GM12878 (cell line): ENCODE results near the gene RASGRP2. TPM values are rescaled to one million over a fixed set of nuclear protein-coding genes. Genes with fewer than 3 reads are reported as not detected.

Source experiments
- ATAC-seq: fragments of 200-7000 bp; cut with Tn5 transposase; 3 replicates; pipeline ENCODE4 v1.9.1; 2020; ENCODE audit warnings: mild to moderate bottlenecking, moderate library complexity
- BruUV-seq: library from RNA; stranded (reverse); fragments of 400-500 nt; replicated peaks from 2 replicates; lab custom pipeline; 2021; lab: Mats Ljungman, UMichigan
- CTCF ChIA-PET: fragments of 300-600 bp; sonication (Branson Sonifier 250); formaldehyde crosslinking; extraction: SDS; loops from one replicate; lab custom pipeline; 2021; ENCODE audit warnings: inconsistent platforms; lab: Yijun Ruan, JAX
- POLR2A ChIA-PET: fragments of 350-600 bp; formaldehyde crosslinking; extraction: SDS; loops from one replicate; lab custom pipeline; 2021; ENCODE audit warnings: inconsistent platforms; lab: Charles Lee
- RAD21 ChIA-PET: fragments of 300-600 bp; sonication (Branson Sonifier 250); formaldehyde crosslinking; loops from one replicate; lab custom pipeline; 2023; ENCODE audit warnings: antibody characterized with exemption; ENCODE audit not compliant: unreplicated experiment; lab: Charles Lee
- SMC1A ChIA-PET: fragments of 300-600 bp; sonication (Branson Sonifier 250); formaldehyde crosslinking; loops from one replicate; lab custom pipeline; 2023; ENCODE audit not compliant: unreplicated experiment, uncharacterized antibody; lab: Charles Lee
- DNase-seq: peaks from one replicate; pipeline ENCODE4 v3.0.0-alpha.2; 2011; ENCODE audit warnings: low read depth, low spot score
- FAIRE-seq: peaks from 3 replicates; lab custom pipeline; 2011; peaks lifted over from hg19 to GRCh38; lab: Jason Lieb, UNC
- H2AFZ ChIP-seq: 2 replicates; pipeline ENCODE4 v1.6.0; 2011; ENCODE audit warnings: low read depth, low read length, control low read depth; ENCODE audit not compliant: control insufficient read depth
- H3K27ac ChIP-seq: 2 replicates; pipeline ENCODE4 v1.5.1; 2011; ENCODE audit warnings: control low read depth; ENCODE audit not compliant: control insufficient read depth, insufficient read depth
- H3K27me3 ChIP-seq, 2 experiments: replicated peaks in 1 of 2; 2 replicates each; pipeline versions ENCODE4 v1.6.0 to v1.6.1; 2011; ENCODE audit warnings: low read length in 1 of 2; ENCODE audit not compliant: control insufficient read depth in 2 of 2, insufficient read depth in 2 of 2
- H3K36me3 ChIP-seq, 2 experiments: 2 replicates each; pipeline ENCODE4 v1.5.1; 2011; ENCODE audit warnings: low read length in 1 of 2; ENCODE audit not compliant: control insufficient read depth in 2 of 2, insufficient read depth in 2 of 2
- H3K4me1 ChIP-seq: 2 replicates; pipeline ENCODE4 v1.6.1; 2011; ENCODE audit warnings: mild to moderate bottlenecking, low read length, moderate library complexity, mixed read lengths; ENCODE audit not compliant: control insufficient read depth, insufficient read depth
- H3K4me2 ChIP-seq: 2 replicates; pipeline ENCODE4 v1.6.0; 2011; ENCODE audit warnings: control low read depth; ENCODE audit not compliant: control insufficient read depth, insufficient read depth
- H3K4me3 ChIP-seq: fragments of 200-600 bp; sonication (generic); 2 replicates; pipeline ENCODE4 v1.5.1; 2016
- H3K79me2 ChIP-seq: 2 replicates; pipeline ENCODE4 v1.6.0; 2011; ENCODE audit warnings: low read length; ENCODE audit not compliant: control insufficient read depth, insufficient read depth
- H3K9ac ChIP-seq: 2 replicates; pipeline ENCODE4 v1.8.0; 2011; ENCODE audit warnings: low read length, control low read depth, mixed read lengths; ENCODE audit not compliant: control insufficient read depth, insufficient read depth
- H3K9me3 ChIP-seq: replicated peaks from 3 replicates; pipeline ENCODE4 v1.5.1; 2011; ENCODE audit warnings: mild to moderate bottlenecking, low read length; ENCODE audit not compliant: control insufficient read depth, insufficient read depth
- H4K20me1 ChIP-seq: 2 replicates; pipeline ENCODE4 v1.6.0; 2011; ENCODE audit not compliant: control insufficient read depth, insufficient read depth
- MEF2B ChIP-seq: fragments of 450-650 bp; IDR thresholded peaks from 2 replicates; pipeline ENCODE4 v1.6.1; 2018; ENCODE audit warnings: mild to moderate bottlenecking, moderate library complexity; ENCODE audit not compliant: partially characterized antibody, poor library complexity, severe bottlenecking
- NFXL1 ChIP-seq: fragments of 450-650 bp; IDR thresholded peaks from 2 replicates; pipeline ENCODE4 v1.6.1; 2017; ENCODE audit warnings: antibody characterized with exemption, mild to moderate bottlenecking, borderline replicate concordance
- SMAD1 ChIP-seq: fragments of 450-650 bp; IDR thresholded peaks from 2 replicates; pipeline ENCODE4 v1.6.1; 2018; ENCODE audit warnings: mild to moderate bottlenecking, low read depth; ENCODE audit not compliant: partially characterized antibody
- TAF1 ChIP-seq: IDR thresholded peaks from 2 replicates; pipeline ENCODE4 v1.6.1; 2011; ENCODE audit warnings: mild to moderate bottlenecking, low read depth, low read length, borderline replicate concordance
- WGBS: methylation state at CpG from one replicate; pipeline ENCODE4 v1.1.6; 2016; ENCODE audit warnings: low lambda C conversion rate; ENCODE audit not compliant: insufficient replicate concordance, insufficient coverage; ENCODE audit errors: missing lambda C conversion rate; 5-methylcytosine and 5-hydroxymethylcytosine counted together
- in situ Hi-C: fragments of 300-500 bp; cut with MboI; formaldehyde crosslinking; loops from 9 replicates; pipeline ENCODE4 v1.14.3; 2018; ENCODE audit warnings: mixed read lengths
- intact Hi-C: fragments of 100-400 bp; cut with micrococcal nuclease; formaldehyde crosslinking; loops from one replicate; pipeline ENCODE4 v1.14.2; 2022; ENCODE audit not compliant: unreplicated experiment
- polyA plus RNA-seq, 11 experiments: library from polyadenylated mRNA; depleted of rRNA in 4 of 11; unstranded in 6 of 11; stranded (reverse) in 5 of 11; fragments of >200 nt; fragmentation: Nextera tagmentation in 4 of 11; fragmentation: Illumina TruSeq in 1 of 11; extraction: Ambion mirVana in 4 of 11; extraction: Trizol in 1 of 11; gene quantifications; 1 replicate in 1 of 11; 2 replicates in 10 of 11; pipeline versions ENCODE4 v1.2.1 to v1.2.3, GENCODE V29; 2011 to 2016; ENCODE audit warnings: inconsistent platforms in 2 of 11, missing spikeins in 2 of 11, low read depth in 1 of 11
- total RNA-seq, 4 experiments: library from RNA; depleted of rRNA in 3 of 4; stranded (reverse); fragments of >200 nt in 3 of 4; fragmentation: Illumina TruSeq in 1 of 4; extraction: Trizol in 1 of 4; gene quantifications; 2 replicates each; pipeline versions ENCODE4 v1.2.1 to v1.2.3, GENCODE V29; 2013 to 2021

RASGRP2 gene
- total and polyA plus RNA-seq, 10 of the 15 experiments (the other 5 are each of a cell fraction or from before 2014, with no cell fraction given): 0.26 to 9.0 (median 5.4) TPM

GRCh38 chr11:64790205-64791095, 46.5 kb upstream of the RASGRP2 start:
- intact Hi-C loops: no loop called here
- H3K9me3 ChIP-seq: no peaks in the 10 kb centered on the region
- no peaks in the 10 kb centered on the region for H3K79me2 ChIP-seq
- WGBS: 92% methylated on average over 25 of the region's 25 CpGs
- BruUV-seq: no TSS peak
- peaks cover 5 to 11% of the 10 kb centered on the region in 2 experiments; a peak in 3 of 4 replicates for H3K36me3 ChIP-seq
- ATAC-seq (no peak), DNase-seq (no peak), FAIRE-seq (no peak)
- TF ChIP-seq MEF2B (no peak), TAF1 (no peak), SMAD1 (no peak), NFXL1 (no peak)
- H3K27ac ChIP-seq: no peak overlapping the region
- H2AFZ ChIP-seq: no peak overlapping the region
- POLR2A ChIA-PET: no interaction called here
- H3K4me2 ChIP-seq: no peak overlapping the region
- in situ Hi-C loops: no loop called here
- H3K4me1 ChIP-seq: no peaks in the 10 kb centered on the region
- CTCF ChIA-PET: interaction anchor here (1.2 kb wide), 1 partner anchor 7 kb away, joined by 3 read pairs; no protein-coding TSS in a partner anchor
- H3K9ac ChIP-seq: no peak overlapping the region
- H4K20me1 ChIP-seq: no peaks in the 10 kb centered on the region
- no peaks in the 10 kb centered on the region for H3K27me3 ChIP-seq
- RAD21 ChIA-PET: no interaction called here
- SMC1A ChIA-PET: no interaction called here
- H3K4me3 ChIP-seq: no peak overlapping the region
